ENCODE measurements around the gene HINT3. TPM values are rescaled to one million over a fixed set of nuclear protein-coding genes. Genes with fewer than 3 reads are reported as not detected.

The HINT3 gene
- total and polyA plus RNA-seq, 2 of the 13 experiments (the other 11 are each of a cell fraction or from before 2014, with no cell fraction given) = 3.1 to 22.8 TPM

DNA sequence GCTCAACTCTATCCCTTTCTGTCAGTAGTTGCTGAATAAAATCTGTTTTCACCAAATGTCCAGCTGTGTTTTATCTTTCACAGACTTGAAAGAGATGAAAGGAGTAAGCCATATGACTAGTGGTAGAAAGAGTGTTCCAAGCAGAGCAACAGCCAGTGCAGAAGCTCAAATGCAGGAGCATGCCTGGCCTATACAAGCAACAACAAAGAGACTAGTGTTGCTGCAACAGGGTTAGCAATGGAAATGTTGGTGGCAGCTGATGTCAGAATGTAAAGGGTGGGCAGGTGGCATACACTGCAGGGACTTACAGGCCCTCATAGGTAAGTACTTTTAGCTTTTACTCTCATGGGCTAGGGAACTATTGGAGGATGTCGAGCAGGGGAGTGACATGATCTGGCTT, 5.2 kb upstream of the HINT3 start:
- POLR2A ChIA-PET = interaction anchor here (1.1 to 1.4 kb wide), 2 partner anchors 51 to 161 kb away, joined by 3 to 6 read pairs; no protein-coding TSS in a partner anchor
- no peak for TF ChIP-seq ZNF260 (CRISPR knock-in tag; IDR thresholded peaks at IDR 0.05; ENCODE audit: borderline replicate concordance, low read depth)
- TF ChIP-seq ZNF343 (CRISPR knock-in tag; IDR thresholded peaks at IDR 0.05) = no peak
- TF ChIP-seq ATRX (CRISPR knock-in tag; IDR thresholded peaks at IDR 0.05; ENCODE audit: borderline replicate concordance) = no peak
- no peak for TF ChIP-seq GZF1 (CRISPR knock-in tag; IDR thresholded peaks at IDR 0.05)
- TF ChIP-seq ASH2L (IDR thresholded peaks at IDR 0.05; ENCODE audit: insufficient read length, low read depth, low read length) = peak; percentile 1
- TF ChIP-seq ZNF138 (CRISPR knock-in tag; IDR thresholded peaks at IDR 0.05; ENCODE audit: low read depth) = no peak
- no peak for TF ChIP-seq TAF15 (IDR thresholded peaks at IDR 0.05; ENCODE audit: low read depth, low read length, poor library complexity, severe bottlenecking)
- TF ChIP-seq, protein P1, sequence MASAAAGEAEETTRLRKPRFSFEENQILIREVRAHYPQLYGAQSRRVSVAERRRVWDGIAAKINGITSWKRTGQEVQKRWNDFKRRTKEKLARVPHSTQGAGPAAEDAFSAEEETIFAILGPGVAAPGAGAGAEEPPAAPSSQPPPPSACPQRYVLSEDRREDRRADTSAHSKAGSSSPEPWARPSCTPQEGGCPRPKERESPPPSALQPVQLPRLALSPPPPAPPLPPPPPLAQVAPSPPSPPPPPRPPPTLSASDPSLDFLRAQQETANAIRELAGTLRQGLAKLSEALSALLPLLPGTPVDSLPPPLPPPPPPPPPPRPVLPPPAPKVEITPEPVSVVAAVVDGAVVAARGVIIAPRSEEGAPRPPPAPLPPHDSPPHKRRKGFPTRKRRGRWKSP (CRISPR knock-in tag; IDR thresholded peaks at IDR 0.05) = no peak
- TF ChIP-seq DPF2 (CRISPR knock-in tag; IDR thresholded peaks at IDR 0.05; ENCODE audit: borderline replicate concordance, low read depth) = no peak
- TF ChIP-seq ZNF580 (CRISPR knock-in tag; IDR thresholded peaks at IDR 0.05; ENCODE audit: borderline replicate concordance, low read depth) = no peak
- TF ChIP-seq ZNF17 (CRISPR knock-in tag; IDR thresholded peaks at IDR 0.05) = no peak
- TF ChIP-seq PRDM4 (CRISPR knock-in tag; IDR thresholded peaks at IDR 0.05; ENCODE audit: borderline replicate concordance) = no peak
- TF ChIP-seq, protein P2, sequence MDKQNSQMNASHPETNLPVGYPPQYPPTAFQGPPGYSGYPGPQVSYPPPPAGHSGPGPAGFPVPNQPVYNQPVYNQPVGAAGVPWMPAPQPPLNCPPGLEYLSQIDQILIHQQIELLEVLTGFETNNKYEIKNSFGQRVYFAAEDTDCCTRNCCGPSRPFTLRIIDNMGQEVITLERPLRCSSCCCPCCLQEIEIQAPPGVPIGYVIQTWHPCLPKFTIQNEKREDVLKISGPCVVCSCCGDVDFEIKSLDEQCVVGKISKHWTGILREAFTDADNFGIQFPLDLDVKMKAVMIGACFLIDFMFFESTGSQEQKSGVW (CRISPR knock-in tag; IDR thresholded peaks at IDR 0.05; ENCODE audit: borderline replicate concordance) = no peak
- no peak for TF ChIP-seq NR3C1 (CRISPR knock-in tag; IDR thresholded peaks at IDR 0.05)
- no peak for TF ChIP-seq ATF7-NPFF (CRISPR knock-in tag; IDR thresholded peaks at IDR 0.05; ENCODE audit: low read depth)
- no peak for TF ChIP-seq SNAI1 (CRISPR knock-in tag; IDR thresholded peaks at IDR 0.05; ENCODE audit: borderline replicate concordance)

More for the DNA sequence above, 5.2 kb upstream of the HINT3 start:
- intact Hi-C loops (cut with micrococcal nuclease; ENCODE audit: unreplicated experiment) (no loop called here), in situ Hi-C loops (cut with HindIII; ENCODE audit: extremely low pct_ligation_motif_present, low pct_unique_long_range_greater_than_20kb) (loop anchor here (5.0 to 10.0 kb wide), 4 partner anchors 44 to 647 kb away; partner anchors contain the start of genes HDDC2 and NCOA7)
- Histone ChIP-seq H3K9me3 (ENCODE audit: low read length) (no peaks in the 10 kb centered on the region), H3K36me3 (replicated peaks in 1 of 2; ENCODE audit: control insufficient read depth in 1 of 2, insufficient read depth in 2 of 2, low read length in 2 of 2) (no peaks in the 10 kb centered on the region), H2AFZ (ENCODE audit: low read length) (peak overlapping the region; percentile 67), H3K79me2 (ENCODE audit: insufficient read depth, low read length) (no peaks in the 10 kb centered on the region), H4K20me1 (ENCODE audit: insufficient read depth, low read length) (no peaks in the 10 kb centered on the region), H3K27me3 (ENCODE audit: control insufficient read depth in 1 of 2, insufficient read depth in 2 of 2, low read length in 2 of 2) (no peaks in the 10 kb centered on the region), H3K4me2 (ENCODE audit: low read depth, low read length) (no peak overlapping the region), H3K9ac (ENCODE audit: insufficient read depth, low read depth, low read length) (no peak overlapping the region), H3K4me1 (ENCODE audit: insufficient read depth, low read length) (peaks cover 72% of the 10 kb centered on the region), H3K27ac (ENCODE audit: extremely low read length, insufficient read depth, low read length) (no peak overlapping the region), H3K4me3 (replicated peaks in 1 of 3; ENCODE audit: insufficient read depth in 1 of 3, low read depth in 2 of 3, low read length in 3 of 3) (no peak overlapping the region)
- CTCF ChIA-PET (ENCODE audit: low intra/inter-chr PET ratio, low total read pairs) = no interaction called here
- 73% methylated on average over 1 of the region's 1 CpG for WGBS (ENCODE audit: low lambda C conversion rate)
- peak; percentile 27; the same call in 2 of the 3 replicates for ATAC-seq
- no peak for FAIRE-seq
- BruUV-seq (replicated peaks) = no TSS peak
- DNase-seq (ENCODE audit: low spot score) = peak; percentile 74
